Measurements from ENCODE around the gene DNAH1. TPM values are rescaled to one million over a fixed set of nuclear protein-coding genes. Genes with fewer than 3 reads are reported as not detected.

Gene DNAH1
- total and polyA plus RNA-seq, 2 of the 13 experiments (the other 11 are each of a cell fraction or from before 2014, with no cell fraction given) = 0.64 to 3.5 TPM

DNA sequence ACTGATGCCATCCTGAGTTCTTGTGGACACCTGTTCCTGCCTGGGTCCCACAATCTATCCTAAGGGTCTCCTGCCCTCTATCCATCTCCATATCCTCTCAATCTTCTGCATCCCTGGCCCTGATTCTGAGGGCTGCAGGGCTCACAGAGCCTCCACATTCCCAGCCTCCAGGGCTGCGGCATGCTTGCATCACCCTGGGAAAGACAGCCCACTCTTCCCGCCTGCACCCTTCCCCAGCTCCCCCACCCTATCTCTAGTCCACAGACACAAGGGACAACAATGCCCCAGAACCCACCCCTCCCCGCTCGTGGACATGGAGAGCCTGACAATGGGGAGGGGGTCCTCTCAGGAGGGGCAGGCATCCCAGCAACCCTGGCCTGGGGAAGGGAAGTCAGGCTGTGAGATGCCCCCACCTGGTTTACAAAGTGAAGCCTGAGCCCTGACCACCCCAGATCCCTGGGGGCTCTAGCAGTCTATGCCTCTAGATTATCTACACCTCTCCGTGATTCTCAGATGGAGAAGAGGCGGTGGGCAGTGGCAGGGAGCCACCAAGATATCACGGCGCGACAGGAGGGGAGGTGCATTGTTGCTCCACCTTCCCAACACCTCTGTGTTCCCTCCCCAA is 118.5 kb downstream of the DNAH1 start:
- WGBS (ENCODE audit: low lambda C conversion rate) = 97% methylated on average over 7 of the region's 9 CpGs
- no peaks in the 10 kb centered on the region for H3K9me3 ChIP-seq (ENCODE audit: low read length)
- no peak for TF ChIP-seq ZNF335 (CRISPR knock-in tag; IDR thresholded peaks at IDR 0.05)
- TF ChIP-seq ZNF841 (CRISPR knock-in tag; IDR thresholded peaks at IDR 0.05; ENCODE audit: borderline replicate concordance) = no peak
- H3K4me1 ChIP-seq (ENCODE audit: insufficient read depth, low read length) = peaks cover 44% of the 10 kb centered on the region
- POLR2A ChIA-PET = interaction anchor here (2.8 kb wide), 1 partner anchor 11 kb away, joined by 11 read pairs; the partner anchor contains the start of gene SEMA3G
- H3K4me2 ChIP-seq (ENCODE audit: low read depth, low read length) = no peak overlapping the region
- in situ Hi-C loops (cut with HindIII; ENCODE audit: extremely low pct_ligation_motif_present, low pct_unique_long_range_greater_than_20kb) (no loop called here), intact Hi-C loops (cut with micrococcal nuclease; ENCODE audit: unreplicated experiment) (no loop called here)
- no peak overlapping the region for H2AFZ ChIP-seq (ENCODE audit: low read length)
- no TSS peak for BruUV-seq (replicated peaks)
- no peak for FAIRE-seq
- H3K27ac ChIP-seq (ENCODE audit: extremely low read length, insufficient read depth, low read length) = no peak overlapping the region
- DNase-seq (ENCODE audit: low spot score) = no peak
- no peaks in the 10 kb centered on the region for H3K79me2 ChIP-seq (ENCODE audit: insufficient read depth, low read length)
- peaks cover 2 to 7% of the 10 kb centered on the region in 2 experiments; a peak in 2 of 5 replicates for H3K36me3 ChIP-seq (replicated peaks in 1 of 2; ENCODE audit: control insufficient read depth in 1 of 2, insufficient read depth in 2 of 2, low read length in 2 of 2)
- ATAC-seq = no peak
- CTCF ChIA-PET (ENCODE audit: low intra/inter-chr PET ratio, low total read pairs) = no interaction called here
- H3K27me3 ChIP-seq (ENCODE audit: control insufficient read depth in 1 of 2, insufficient read depth in 2 of 2, low read length in 2 of 2) = no peaks in the 10 kb centered on the region
- H4K20me1 ChIP-seq (ENCODE audit: insufficient read depth, low read length) = no peaks in the 10 kb centered on the region
- H3K4me3 ChIP-seq (replicated peaks in 1 of 3; ENCODE audit: insufficient read depth in 1 of 3, low read depth in 2 of 3, low read length in 3 of 3) = no peak overlapping the region
- no peak overlapping the region for H3K9ac ChIP-seq (ENCODE audit: insufficient read depth, low read depth, low read length)

DNA sequence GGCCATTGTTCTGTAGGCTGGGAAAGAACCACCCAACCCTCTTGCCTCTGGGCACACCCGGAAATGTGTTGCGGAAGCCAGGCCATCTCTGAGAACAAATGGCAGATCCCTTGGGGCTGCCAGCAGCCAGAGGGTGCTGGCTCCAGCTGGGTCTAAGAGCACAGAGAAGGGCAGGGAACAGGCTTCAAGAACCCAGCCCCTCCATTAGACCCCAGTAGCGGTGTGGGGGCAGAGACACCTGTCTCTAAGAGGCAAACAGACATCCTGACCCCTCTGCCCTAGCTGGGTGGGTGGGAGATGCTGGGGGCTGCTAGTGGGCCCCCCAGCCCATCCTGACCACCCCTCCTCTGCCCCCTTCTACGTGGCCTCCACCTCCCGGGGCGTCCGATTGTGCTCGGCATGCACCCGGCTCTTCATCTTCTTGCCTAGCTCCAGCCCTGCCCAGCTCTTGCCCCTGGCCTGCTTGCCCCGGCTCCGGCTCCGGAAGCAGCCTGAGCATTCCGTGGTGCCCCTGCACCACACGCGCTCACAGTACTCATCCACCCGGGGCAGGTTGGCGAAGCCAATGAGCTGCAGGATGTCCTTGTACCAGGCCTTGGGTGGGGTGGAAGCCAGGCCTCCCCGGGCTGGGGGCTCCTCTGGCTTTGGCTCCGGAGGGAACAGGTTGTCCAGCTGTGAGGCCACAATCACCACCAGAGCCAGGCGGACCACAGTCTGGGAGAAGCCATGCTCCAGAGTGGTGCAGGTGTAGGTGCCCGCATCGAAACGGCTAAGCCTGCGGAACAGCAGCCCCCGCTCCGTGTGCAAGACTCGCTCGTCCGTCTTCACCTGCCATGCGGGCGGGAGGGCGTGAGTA is 119.4 kb downstream of the DNAH1 start:
- ChIA-PET POLR2A (interaction anchor here (2.8 kb wide), 1 partner anchor 10 kb away, joined by 11 read pairs; the partner anchor contains the start of gene SEMA3G), CTCF (ENCODE audit: low intra/inter-chr PET ratio, low total read pairs) (no interaction called here)
- no peak overlapping the region for H2AFZ ChIP-seq (ENCODE audit: low read length)
- H3K4me2 ChIP-seq (ENCODE audit: low read depth, low read length) = no peak overlapping the region
- DNase-seq (ENCODE audit: low spot score) (no peak), ATAC-seq (no peak), FAIRE-seq (no peak)
- no peaks in the 10 kb centered on the region for H4K20me1 ChIP-seq (ENCODE audit: insufficient read depth, low read length)
- in situ Hi-C loops (cut with HindIII; ENCODE audit: extremely low pct_ligation_motif_present, low pct_unique_long_range_greater_than_20kb) (no loop called here), intact Hi-C loops (cut with micrococcal nuclease; ENCODE audit: unreplicated experiment) (no loop called here)
- WGBS (ENCODE audit: low lambda C conversion rate) = 95% methylated on average over 23 of the region's 32 CpGs
- BruUV-seq (replicated peaks) = no TSS peak
- H3K9me3 ChIP-seq (ENCODE audit: low read length) = no peaks in the 10 kb centered on the region
- no peaks in the 10 kb centered on the region for H3K27me3 ChIP-seq (ENCODE audit: control insufficient read depth in 1 of 2, insufficient read depth in 2 of 2, low read length in 2 of 2)
- no peaks in the 10 kb centered on the region for H3K79me2 ChIP-seq (ENCODE audit: insufficient read depth, low read length)
- H3K4me1 ChIP-seq (ENCODE audit: insufficient read depth, low read length) = peaks cover 36% of the 10 kb centered on the region
- no peak overlapping the region for H3K4me3 ChIP-seq (replicated peaks in 1 of 3; ENCODE audit: insufficient read depth in 1 of 3, low read depth in 2 of 3, low read length in 3 of 3)
- H3K27ac ChIP-seq (ENCODE audit: extremely low read length, insufficient read depth, low read length) = no peak overlapping the region
- H3K36me3 ChIP-seq (replicated peaks in 1 of 2; ENCODE audit: control insufficient read depth in 1 of 2, insufficient read depth in 2 of 2, low read length in 2 of 2) = peaks cover 3 to 7% of the 10 kb centered on the region in 2 experiments; a peak in 2 of 5 replicates
- H3K9ac ChIP-seq (ENCODE audit: insufficient read depth, low read depth, low read length) = no peak overlapping the region
- no peak for TF ChIP-seq REXO4 (CRISPR knock-in tag; IDR thresholded peaks at IDR 0.05; ENCODE audit: borderline replicate concordance)
- no peak for TF ChIP-seq ZNF660 (CRISPR knock-in tag; IDR thresholded peaks at IDR 0.05; ENCODE audit: borderline replicate concordance, low read depth)
- TF ChIP-seq, protein P1, sequence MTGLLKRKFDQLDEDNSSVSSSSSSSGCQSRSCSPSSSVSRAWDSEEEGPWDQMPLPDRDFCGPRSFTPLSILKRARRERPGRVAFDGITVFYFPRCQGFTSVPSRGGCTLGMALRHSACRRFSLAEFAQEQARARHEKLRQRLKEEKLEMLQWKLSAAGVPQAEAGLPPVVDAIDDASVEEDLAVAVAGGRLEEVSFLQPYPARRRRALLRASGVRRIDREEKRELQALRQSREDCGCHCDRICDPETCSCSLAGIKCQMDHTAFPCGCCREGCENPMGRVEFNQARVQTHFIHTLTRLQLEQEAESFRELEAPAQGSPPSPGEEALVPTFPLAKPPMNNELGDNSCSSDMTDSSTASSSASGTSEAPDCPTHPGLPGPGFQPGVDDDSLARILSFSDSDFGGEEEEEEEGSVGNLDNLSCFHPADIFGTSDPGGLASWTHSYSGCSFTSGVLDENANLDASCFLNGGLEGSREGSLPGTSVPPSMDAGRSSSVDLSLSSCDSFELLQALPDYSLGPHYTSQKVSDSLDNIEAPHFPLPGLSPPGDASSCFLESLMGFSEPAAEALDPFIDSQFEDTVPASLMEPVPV (CRISPR knock-in tag; IDR thresholded peaks at IDR 0.05) = no peak
- TF ChIP-seq, protein P2, sequence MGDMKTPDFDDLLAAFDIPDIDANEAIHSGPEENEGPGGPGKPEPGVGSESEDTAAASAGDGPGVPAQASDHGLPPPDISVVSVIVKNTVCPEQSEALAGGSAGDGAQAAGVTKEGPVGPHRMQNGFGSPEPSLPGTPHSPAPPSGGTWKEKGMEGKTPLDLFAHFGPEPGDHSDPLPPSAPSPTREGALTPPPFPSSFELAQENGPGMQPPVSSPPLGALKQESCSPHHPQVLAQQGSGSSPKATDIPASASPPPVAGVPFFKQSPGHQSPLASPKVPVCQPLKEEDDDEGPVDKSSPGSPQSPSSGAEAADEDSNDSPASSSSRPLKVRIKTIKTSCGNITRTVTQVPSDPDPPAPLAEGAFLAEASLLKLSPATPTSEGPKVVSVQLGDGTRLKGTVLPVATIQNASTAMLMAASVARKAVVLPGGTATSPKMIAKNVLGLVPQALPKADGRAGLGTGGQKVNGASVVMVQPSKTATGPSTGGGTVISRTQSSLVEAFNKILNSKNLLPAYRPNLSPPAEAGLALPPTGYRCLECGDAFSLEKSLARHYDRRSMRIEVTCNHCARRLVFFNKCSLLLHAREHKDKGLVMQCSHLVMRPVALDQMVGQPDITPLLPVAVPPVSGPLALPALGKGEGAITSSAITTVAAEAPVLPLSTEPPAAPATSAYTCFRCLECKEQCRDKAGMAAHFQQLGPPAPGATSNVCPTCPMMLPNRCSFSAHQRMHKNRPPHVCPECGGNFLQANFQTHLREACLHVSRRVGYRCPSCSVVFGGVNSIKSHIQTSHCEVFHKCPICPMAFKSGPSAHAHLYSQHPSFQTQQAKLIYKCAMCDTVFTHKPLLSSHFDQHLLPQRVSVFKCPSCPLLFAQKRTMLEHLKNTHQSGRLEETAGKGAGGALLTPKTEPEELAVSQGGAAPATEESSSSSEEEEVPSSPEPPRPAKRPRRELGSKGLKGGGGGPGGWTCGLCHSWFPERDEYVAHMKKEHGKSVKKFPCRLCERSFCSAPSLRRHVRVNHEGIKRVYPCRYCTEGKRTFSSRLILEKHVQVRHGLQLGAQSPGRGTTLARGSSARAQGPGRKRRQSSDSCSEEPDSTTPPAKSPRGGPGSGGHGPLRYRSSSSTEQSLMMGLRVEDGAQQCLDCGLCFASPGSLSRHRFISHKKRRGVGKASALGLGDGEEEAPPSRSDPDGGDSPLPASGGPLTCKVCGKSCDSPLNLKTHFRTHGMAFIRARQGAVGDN (CRISPR knock-in tag; IDR thresholded peaks at IDR 0.05) = no peak
- TF ChIP-seq, protein P3, sequence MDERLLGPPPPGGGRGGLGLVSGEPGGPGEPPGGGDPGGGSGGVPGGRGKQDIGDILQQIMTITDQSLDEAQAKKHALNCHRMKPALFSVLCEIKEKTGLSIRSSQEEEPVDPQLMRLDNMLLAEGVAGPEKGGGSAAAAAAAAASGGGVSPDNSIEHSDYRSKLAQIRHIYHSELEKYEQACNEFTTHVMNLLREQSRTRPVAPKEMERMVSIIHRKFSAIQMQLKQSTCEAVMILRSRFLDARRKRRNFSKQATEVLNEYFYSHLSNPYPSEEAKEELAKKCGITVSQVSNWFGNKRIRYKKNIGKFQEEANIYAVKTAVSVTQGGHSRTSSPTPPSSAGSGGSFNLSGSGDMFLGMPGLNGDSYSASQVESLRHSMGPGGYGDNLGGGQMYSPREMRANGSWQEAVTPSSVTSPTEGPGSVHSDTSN (CRISPR knock-in tag; IDR thresholded peaks at IDR 0.05) = no peak
- TF ChIP-seq ZC3H4 (CRISPR knock-in tag; IDR thresholded peaks at IDR 0.05; ENCODE audit: borderline replicate concordance) = no peak
